Measurements from ENCODE around the gene CLC.

- TF ChIP-seq POLR2A (IDR thresholded peaks at IDR 0.05; ENCODE audit: insufficient read depth in 1 of 2, low read depth in 2 of 2, low read length in 2 of 2) (no peak), CTCF (CRISPR knock-in tag; IDR thresholded peaks at IDR 0.05) (no peak), SMAD1 (CRISPR knock-in tag; IDR thresholded peaks at IDR 0.05; ENCODE audit: borderline replicate concordance, low read depth) (no peak), EZH2 (conservative IDR thresholded peaks at IDR 0.05; ENCODE audit: low read depth, low read length) (no peak), RBM39 (IDR thresholded peaks at IDR 0.05; ENCODE audit: low read depth, low read length, poor library complexity, severe bottlenecking) (no peak), ZNF24 (IDR thresholded peaks at IDR 0.05) (no peak), ZMYM3 (CRISPR knock-in tag; IDR thresholded peaks at IDR 0.05) (no peak), ARNTL (CRISPR knock-in tag; IDR thresholded peaks at IDR 0.05) (no peak), ATF7 (IDR thresholded peaks at IDR 0.05) (no peak), ATF7 (CRISPR knock-in tag; IDR thresholded peaks at IDR 0.05) (no peak), POLR2AphosphoS5 (IDR thresholded peaks at IDR 0.05; ENCODE audit: low read depth, low read length) (no peak)
- TF ChIP-seq, protein P1, sequence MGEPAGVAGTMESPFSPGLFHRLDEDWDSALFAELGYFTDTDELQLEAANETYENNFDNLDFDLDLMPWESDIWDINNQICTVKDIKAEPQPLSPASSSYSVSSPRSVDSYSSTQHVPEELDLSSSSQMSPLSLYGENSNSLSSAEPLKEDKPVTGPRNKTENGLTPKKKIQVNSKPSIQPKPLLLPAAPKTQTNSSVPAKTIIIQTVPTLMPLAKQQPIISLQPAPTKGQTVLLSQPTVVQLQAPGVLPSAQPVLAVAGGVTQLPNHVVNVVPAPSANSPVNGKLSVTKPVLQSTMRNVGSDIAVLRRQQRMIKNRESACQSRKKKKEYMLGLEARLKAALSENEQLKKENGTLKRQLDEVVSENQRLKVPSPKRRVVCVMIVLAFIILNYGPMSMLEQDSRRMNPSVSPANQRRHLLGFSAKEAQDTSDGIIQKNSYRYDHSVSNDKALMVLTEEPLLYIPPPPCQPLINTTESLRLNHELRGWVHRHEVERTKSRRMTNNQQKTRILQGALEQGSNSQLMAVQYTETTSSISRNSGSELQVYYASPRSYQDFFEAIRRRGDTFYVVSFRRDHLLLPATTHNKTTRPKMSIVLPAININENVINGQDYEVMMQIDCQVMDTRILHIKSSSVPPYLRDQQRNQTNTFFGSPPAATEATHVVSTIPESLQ (CRISPR knock-in tag; conservative IDR thresholded peaks at IDR 0.05) = no peak
- TF ChIP-seq, protein P2, sequence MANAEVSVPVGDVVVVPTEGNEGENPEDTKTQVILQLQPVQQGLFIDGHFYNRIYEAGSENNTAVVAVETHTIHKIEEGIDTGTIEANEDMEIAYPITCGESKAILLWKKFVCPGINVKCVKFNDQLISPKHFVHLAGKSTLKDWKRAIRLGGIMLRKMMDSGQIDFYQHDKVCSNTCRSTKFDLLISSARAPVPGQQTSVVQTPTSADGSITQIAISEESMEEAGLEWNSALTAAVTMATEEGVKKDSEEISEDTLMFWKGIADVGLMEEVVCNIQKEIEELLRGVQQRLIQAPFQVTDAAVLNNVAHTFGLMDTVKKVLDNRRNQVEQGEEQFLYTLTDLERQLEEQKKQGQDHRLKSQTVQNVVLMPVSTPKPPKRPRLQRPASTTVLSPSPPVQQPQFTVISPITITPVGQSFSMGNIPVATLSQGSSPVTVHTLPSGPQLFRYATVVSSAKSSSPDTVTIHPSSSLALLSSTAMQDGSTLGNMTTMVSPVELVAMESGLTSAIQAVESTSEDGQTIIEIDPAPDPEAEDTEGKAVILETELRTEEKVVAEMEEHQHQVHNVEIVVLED (CRISPR knock-in tag; IDR thresholded peaks at IDR 0.05; ENCODE audit: borderline replicate concordance) = no peak
Measured at GRCh38 chr19:39736088-39736487, 1.7 kb downstream of the CLC start.
